Frontal cortex (tissue), 4 donors: ENCODE data around the gene HNF4A. TPM values are rescaled to one million over a fixed set of nuclear protein-coding genes. Genes with fewer than 3 reads are reported as not detected.
A peak's percentile ranks its signal among the peaks of the same experiment; 100 is the strongest.

Source experiments
- DNase-seq, 2 donors: peaks; one replicate each; pipeline ENCODE4 v3.0.0; 2012; ENCODE audit warnings: low spot score in 2 of 2
- FAIRE-seq: peaks from 2 replicates; lab custom pipeline; 2012; peaks lifted over from hg19 to GRCh38; lab: Jason Lieb, UNC
- small RNA-seq: library from RNA; depleted of rRNA; stranded (forward); fragments of <200 nt; gene quantifications from one replicate; pipeline ENCODE3, GENCODE V24; 2014
- total RNA-seq: library from RNA; depleted of rRNA; stranded (reverse); fragments of >200 nt; gene quantifications from one replicate; pipeline ENCODE4 v1.2.3, GENCODE V29; 2014
- donor health status: control.
- donor health status: control.
- donor health status: control.

The HNF4A gene
- total RNA-seq, 1 donor from 2014 or later = not detected

GRCh38 chr20:44483112-44483511 is 127.6 kb downstream of the HNF4A start:
- FAIRE-seq (no peak), DNase-seq (no peak)

Small RNAs within 50 kb of the gene (small RNA-seq; reads per million reads assigned to genes)
- gene MIR3646 (not detected), gene RF00019 (not detected), gene RPL37AP1 (0.64 reads per million, percentile 49 among the genes with 10 or more reads in this experiment)

Other genes starting within 250 kb of the HNF4A start
- under 0.01 TPM for gene JPH2, start 168.5 kb upstream of the HNF4A start, total RNA-seq
- gene OSER1, start 144.9 kb upstream of the HNF4A start, total RNA-seq = 39.9 TPM
- 131 TPM for gene GDAP1L1, start 108.4 kb upstream of the HNF4A start, total RNA-seq
- 9.8 TPM for gene FITM2, start 44.5 kb upstream of the HNF4A start, total RNA-seq
- gene R3HDML, start 18.7 kb upstream of the HNF4A start, total RNA-seq = not detected
- gene TTPAL, start 120.2 kb downstream of the HNF4A start, total RNA-seq = 7.3 TPM
- gene SERINC3, start 166.4 kb downstream of the HNF4A start, total RNA-seq = 89.7 TPM
- gene PKIG, start 226.9 kb downstream of the HNF4A start, total RNA-seq = 32.2 TPM